ENCODE data around the gene NFX1.

NFX1 gene

DNA sequence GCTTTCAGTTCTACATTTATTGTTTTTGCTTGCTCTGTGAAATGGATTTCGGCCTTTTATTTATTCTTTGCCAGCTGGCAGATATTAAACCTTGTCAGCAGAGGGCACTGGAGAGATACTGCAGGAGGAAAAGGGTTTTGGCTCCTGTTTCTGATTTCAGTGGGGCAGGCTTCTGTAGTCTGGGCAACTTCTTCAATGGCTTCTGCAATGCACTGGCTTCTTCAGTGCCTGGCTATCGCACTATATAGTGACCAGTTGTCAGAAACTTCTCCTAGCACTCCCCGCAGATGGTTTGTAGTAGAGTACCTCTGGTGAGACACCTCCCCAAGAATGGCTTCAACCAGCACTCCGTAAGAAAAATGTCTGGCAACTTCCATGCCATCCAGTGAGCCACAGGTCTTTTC, 3.2 kb upstream of the NFX1 start:
- Mint-ChIP-seq H3K4me1 (peaks cover 20% of the 10 kb centered on the region), H3K36me3 (ENCODE audit: low read depth) (no peaks in the 10 kb centered on the region), H3K27me3 (ENCODE audit: low read depth, poor library complexity) (no peaks in the 10 kb centered on the region), H3K9me3 (no peaks in the 10 kb centered on the region), H3K27ac (no peak overlapping the region), H3K4me3 (no peak overlapping the region)
- peak; percentile 16 for DNase-seq
- TF ChIP-seq, protein P1, sequence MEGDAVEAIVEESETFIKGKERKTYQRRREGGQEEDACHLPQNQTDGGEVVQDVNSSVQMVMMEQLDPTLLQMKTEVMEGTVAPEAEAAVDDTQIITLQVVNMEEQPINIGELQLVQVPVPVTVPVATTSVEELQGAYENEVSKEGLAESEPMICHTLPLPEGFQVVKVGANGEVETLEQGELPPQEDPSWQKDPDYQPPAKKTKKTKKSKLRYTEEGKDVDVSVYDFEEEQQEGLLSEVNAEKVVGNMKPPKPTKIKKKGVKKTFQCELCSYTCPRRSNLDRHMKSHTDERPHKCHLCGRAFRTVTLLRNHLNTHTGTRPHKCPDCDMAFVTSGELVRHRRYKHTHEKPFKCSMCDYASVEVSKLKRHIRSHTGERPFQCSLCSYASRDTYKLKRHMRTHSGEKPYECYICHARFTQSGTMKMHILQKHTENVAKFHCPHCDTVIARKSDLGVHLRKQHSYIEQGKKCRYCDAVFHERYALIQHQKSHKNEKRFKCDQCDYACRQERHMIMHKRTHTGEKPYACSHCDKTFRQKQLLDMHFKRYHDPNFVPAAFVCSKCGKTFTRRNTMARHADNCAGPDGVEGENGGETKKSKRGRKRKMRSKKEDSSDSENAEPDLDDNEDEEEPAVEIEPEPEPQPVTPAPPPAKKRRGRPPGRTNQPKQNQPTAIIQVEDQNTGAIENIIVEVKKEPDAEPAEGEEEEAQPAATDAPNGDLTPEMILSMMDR (IDR thresholded peaks at IDR 0.05) = peak; percentile 48

DNA sequence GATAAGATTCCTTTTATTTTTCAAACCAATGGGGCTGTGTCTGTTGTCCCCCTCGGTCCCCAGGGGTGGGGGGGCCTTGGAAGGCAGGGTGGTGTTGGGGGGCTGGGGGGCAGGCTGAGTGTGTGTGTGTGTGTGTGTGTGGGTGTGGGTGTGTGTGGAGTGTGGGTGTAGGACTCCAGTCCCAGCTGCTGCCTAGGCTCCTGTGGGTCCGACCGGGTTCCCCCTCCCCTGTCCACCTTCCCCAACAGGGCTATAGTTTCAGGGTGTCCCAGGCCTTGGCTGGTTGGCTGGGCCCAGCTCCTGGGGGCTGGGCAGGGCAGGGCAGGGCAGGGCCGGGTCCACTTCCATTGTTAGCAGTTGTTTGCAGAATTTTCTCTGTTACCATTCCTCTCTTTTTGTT, 2.1 kb upstream of the NFX1 start:
- H3K4me3 Mint-ChIP-seq = peak overlapping the region; percentile 69
- H3K27ac Mint-ChIP-seq = no peak overlapping the region
- TF ChIP-seq, protein P1 (IDR thresholded peaks at IDR 0.05) = no peak
- peaks cover 8% of the 10 kb centered on the region for H3K36me3 Mint-ChIP-seq (ENCODE audit: low read depth)
- peaks cover 30% of the 10 kb centered on the region for H3K4me1 Mint-ChIP-seq
- H3K27me3 Mint-ChIP-seq (ENCODE audit: low read depth, poor library complexity) = no peaks in the 10 kb centered on the region
- no peaks in the 10 kb centered on the region for H3K9me3 Mint-ChIP-seq
- DNase-seq = no peak

DNA sequence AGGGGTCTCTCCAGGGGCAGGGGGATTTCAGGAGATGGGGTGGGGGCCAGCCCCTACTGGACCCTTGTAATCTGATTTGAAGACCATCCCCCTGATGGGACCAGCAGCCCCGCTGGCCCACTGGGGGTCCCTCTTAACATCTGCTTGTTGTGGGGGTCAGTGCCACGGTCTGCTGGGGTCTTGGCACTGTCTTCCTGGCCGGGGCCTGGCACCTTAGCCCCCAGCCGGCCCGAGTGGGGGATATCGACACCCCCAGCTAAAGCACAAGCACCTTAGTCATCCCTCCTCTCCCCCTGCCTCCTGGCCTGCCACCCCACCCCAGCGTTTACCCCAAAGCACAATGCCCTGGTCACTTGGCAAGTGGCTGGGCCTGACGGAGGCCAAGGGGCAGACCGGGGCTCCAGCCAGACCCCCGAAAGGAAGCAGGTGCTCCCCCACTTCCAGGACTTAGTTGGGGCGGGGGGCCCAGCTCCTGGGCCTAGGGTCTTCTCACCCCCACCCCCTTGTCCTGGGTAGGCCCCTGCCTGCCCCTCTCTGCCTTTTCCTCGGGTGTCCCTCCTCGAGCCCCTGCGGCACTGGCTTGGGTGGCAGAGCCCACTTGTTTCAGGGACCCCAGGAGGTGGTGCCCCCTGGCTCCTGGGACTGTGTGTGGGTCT, 1.4 kb upstream of the NFX1 start:
- H3K27ac Mint-ChIP-seq = no peak overlapping the region
- H3K27me3 Mint-ChIP-seq (ENCODE audit: low read depth, poor library complexity) = no peaks in the 10 kb centered on the region
- H3K9me3 Mint-ChIP-seq = no peaks in the 10 kb centered on the region
- H3K36me3 Mint-ChIP-seq (ENCODE audit: low read depth) = peaks cover 8% of the 10 kb centered on the region
- H3K4me3 Mint-ChIP-seq = no peak overlapping the region
- TF ChIP-seq, protein P1 (IDR thresholded peaks at IDR 0.05) = no peak
- H3K4me1 Mint-ChIP-seq = peaks cover 30% of the 10 kb centered on the region
- DNase-seq = peak; percentile 7

DNA sequence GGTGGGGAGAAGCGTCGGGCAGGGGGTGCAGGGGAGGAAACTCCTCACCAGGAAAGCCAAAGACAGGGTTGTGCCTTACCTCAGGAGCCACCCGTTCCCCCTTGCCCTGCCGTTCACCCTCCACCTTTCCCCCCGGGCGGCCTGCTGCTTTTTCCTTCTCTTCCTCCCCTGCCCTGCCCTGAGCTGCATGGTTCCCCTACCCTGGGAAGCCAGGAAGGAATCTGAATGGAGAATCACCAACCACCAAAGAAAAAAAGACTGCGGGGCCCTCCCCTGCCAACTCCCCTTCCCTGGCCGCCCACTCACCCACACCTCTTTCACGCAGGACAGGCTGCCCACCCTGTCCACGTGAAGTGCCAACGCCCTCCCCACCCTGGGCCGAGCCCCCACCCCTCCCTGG, 820 bp upstream of the NFX1 start:
- H3K36me3 Mint-ChIP-seq (ENCODE audit: low read depth) = peaks cover 11% of the 10 kb centered on the region
- peak; percentile 13 for DNase-seq
- peak overlapping the region; percentile 97 for H3K4me3 Mint-ChIP-seq
- H3K27ac Mint-ChIP-seq = peak overlapping the region; percentile 99
- TF ChIP-seq, protein P1 (IDR thresholded peaks at IDR 0.05) = no peak
- no peaks in the 10 kb centered on the region for H3K9me3 Mint-ChIP-seq
- peaks cover 31% of the 10 kb centered on the region for H3K4me1 Mint-ChIP-seq
- H3K27me3 Mint-ChIP-seq (ENCODE audit: low read depth, poor library complexity) = no peaks in the 10 kb centered on the region

DNA sequence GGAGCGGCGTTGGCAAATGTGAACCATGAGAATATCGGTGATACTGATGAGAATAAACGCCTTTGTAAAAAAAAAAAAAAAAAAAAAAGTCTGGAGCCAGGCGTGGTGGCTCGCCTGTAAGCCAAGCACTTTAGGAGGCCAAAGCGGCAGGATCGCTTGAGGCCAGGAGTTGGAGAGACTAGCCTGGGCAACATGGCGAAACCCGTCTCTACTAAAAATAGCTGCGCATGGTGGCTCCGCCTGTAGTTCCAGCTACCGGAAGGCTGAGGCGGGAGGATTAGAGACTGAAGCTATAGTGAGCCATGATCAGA, 425 bp upstream of the NFX1 start:
- H3K4me1 Mint-ChIP-seq = peaks cover 35% of the 10 kb centered on the region
- H3K4me3 Mint-ChIP-seq = peak overlapping the region; percentile 97
- H3K27me3 Mint-ChIP-seq (ENCODE audit: low read depth, poor library complexity) = no peaks in the 10 kb centered on the region
- H3K27ac Mint-ChIP-seq = peak overlapping the region; percentile 99
- TF ChIP-seq, protein P1 (IDR thresholded peaks at IDR 0.05) = no peak
- DNase-seq = no peak
- peaks cover 15% of the 10 kb centered on the region for H3K36me3 Mint-ChIP-seq (ENCODE audit: low read depth)
- H3K9me3 Mint-ChIP-seq = no peaks in the 10 kb centered on the region

DNA sequence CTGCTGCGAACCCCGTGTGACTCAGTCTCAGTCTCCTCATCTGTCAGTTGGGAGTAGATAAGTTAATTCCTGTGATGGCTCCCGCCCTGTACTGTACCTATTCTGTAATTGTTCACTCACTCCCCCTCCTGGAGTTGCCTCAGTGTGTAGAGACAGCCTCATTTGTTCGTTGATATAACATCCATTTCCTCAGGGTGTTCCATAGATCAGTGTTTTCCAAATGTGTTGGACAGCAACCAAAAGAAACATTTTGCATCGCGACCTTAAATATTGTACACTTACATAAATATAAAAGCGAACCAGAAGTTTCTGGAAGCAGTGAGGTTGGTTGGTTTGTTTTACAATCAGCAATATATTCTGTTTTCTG, 698 bp downstream of the NFX1 start:
- H3K9me3 Mint-ChIP-seq = no peaks in the 10 kb centered on the region
- DNase-seq = no peak
- no peaks in the 10 kb centered on the region for H3K27me3 Mint-ChIP-seq (ENCODE audit: low read depth, poor library complexity)
- H3K4me3 Mint-ChIP-seq = peak overlapping the region; percentile 97
- H3K4me1 Mint-ChIP-seq = peaks cover 35% of the 10 kb centered on the region
- TF ChIP-seq, protein P1 (IDR thresholded peaks at IDR 0.05) = no peak
- H3K36me3 Mint-ChIP-seq (ENCODE audit: low read depth) = peaks cover 23% of the 10 kb centered on the region
- peak overlapping the region; percentile 99 for H3K27ac Mint-ChIP-seq
